T47D (cell line): ENCODE results near the gene TNFRSF11A.
A peak's percentile ranks its signal among the peaks of the same experiment; 100 is the strongest.

Experiments
- DNase-seq, 2 experiments: peaks; one replicate each; pipeline versions ENCODE4 v3.0.0 to v3.0.0-alpha.2; 2011 to 2012; ENCODE audit warnings: low read depth in 1 of 2, low spot score in 1 of 2
- JUND ChIP-seq: IDR thresholded peaks from 2 replicates; pipeline ENCODE4 v1.6.1; 2012; ENCODE audit warnings: low read depth
- in situ Hi-C: cut with HindIII; loops from 2 replicates; pipeline ENCODE4 v1.10.0; 2016; ENCODE audit warnings: low sequenced_read_pairs, low pct_unique_long_range_greater_than_20kb

TNFRSF11A gene

DNA sequence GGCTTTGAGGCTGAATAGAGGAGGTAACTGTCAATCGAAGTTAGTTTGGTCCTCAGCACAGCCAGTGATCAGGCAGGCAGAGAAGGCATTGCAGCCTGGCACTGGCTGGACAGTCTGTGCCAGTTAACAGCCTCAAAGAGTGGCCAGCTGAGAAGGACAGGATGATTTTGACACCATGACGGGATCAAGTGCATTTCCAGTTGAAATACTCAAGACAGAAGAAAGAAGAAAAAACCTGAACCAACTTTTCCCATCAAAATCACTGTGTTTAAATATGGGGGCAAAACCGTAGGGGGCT, 101.0 kb downstream of the TNFRSF11A start:
- in situ Hi-C loops, result no loop called here
- no peak for DNase-seq
- no peak for TF ChIP-seq JUND

DNA sequence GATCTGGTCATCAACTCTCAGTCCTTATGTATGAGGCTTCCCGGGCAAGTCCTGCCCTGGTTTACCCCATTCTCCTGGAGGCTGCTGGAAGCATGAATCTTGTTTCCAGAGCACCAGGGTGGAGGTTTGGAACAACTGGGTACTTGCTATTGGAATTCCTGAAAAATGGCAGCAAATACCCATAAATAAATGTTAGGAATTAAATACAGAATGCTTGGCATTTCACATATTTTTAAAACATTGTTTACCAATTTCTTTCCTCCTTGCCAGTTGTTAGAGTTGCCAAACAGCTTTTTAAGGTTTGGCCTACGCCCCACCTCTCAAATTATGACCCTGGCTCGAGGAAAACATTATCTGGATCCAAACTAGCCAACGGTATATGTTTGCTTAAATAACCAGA, 107.1 kb downstream of the TNFRSF11A start:
- in situ Hi-C loops, result no loop called here
- DNase-seq, result no peak
- TF ChIP-seq JUND, result no peak

DNA sequence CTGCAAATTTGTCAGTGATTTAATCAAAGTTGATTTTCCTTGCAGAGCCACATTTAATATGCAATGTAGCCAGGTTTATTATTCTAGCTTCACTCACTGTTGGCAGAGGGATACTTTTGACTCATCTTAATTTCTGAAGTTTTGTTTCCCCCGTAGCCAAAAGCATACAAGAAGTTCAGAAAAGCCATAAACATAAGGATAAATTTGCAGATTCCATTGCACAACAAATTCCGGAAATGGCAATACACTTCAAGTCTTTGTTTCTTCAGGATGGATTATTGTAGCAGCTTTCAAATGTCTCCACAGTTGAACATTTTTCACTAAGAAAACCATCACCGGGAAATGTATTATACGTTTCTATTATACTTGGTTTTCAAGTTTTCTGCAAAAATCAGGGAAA, 109.7 kb downstream of the TNFRSF11A start:
- DNase-seq, result no peak
- no peak for TF ChIP-seq JUND
- in situ Hi-C loops, result no loop called here

DNA sequence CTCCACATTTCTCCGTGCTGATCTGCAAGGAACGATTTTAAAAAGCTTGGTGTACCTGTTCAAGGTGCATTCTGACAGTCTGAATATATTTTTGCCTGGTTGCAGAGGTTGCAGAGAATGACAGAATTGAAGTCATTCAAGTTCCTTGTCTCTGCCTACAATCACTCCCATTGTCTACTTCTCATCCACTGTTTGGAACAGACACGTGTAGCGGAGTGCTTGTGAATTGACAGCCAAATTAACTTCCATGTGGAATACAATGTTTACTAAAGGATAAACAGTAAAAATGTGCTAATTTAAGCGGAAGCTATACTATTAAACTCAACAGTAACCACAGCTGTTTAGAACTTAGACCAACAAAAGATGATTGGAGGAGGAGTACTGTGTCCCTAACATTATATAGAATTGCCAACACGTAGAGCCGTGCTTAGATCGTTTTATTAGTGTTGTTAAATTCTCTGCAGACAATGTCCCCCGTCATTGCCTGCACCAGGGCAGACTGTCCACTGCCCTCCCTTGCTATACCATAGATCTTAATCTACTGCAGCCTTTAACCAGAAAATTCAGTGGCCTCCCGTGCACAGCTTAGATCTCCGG, 110.4 kb downstream of the TNFRSF11A start:
- in situ Hi-C loops, result no loop called here
- no peak for TF ChIP-seq JUND
- DNase-seq, result peak in 1 of 2 experiments; percentile 36

DNA sequence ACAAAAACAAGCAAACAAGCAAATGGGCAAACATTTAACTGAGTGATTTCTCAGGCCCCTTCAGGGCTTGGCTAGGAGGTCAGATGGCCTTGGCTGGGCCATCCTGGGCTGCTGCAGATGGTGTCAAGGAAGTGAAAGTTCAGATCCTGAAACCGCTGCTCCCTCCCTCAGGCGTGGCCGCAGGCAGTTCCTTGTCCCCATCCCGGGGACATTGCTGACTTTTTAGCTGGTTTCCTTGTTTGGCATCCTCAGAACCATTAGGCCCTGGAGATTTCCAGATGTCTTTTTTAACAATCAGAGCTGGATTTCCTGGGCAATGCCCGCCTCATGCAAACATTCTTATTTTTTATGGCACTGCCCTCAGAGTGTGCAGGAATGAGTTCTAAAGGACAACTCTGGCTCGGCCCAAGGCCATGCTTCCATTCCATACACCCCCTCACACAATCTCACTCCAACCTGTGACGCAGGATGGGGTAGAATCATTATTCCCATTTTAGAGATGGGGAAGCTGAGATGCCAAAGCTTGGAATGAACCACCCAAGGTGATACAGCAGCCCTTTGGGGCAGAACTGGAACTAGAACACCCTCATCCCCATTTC, 111.6 kb downstream of the TNFRSF11A start:
- in situ Hi-C loops, result no loop called here
- TF ChIP-seq JUND, result no peak
- DNase-seq, result peak in 1 of 2 experiments; percentile 23

DNA sequence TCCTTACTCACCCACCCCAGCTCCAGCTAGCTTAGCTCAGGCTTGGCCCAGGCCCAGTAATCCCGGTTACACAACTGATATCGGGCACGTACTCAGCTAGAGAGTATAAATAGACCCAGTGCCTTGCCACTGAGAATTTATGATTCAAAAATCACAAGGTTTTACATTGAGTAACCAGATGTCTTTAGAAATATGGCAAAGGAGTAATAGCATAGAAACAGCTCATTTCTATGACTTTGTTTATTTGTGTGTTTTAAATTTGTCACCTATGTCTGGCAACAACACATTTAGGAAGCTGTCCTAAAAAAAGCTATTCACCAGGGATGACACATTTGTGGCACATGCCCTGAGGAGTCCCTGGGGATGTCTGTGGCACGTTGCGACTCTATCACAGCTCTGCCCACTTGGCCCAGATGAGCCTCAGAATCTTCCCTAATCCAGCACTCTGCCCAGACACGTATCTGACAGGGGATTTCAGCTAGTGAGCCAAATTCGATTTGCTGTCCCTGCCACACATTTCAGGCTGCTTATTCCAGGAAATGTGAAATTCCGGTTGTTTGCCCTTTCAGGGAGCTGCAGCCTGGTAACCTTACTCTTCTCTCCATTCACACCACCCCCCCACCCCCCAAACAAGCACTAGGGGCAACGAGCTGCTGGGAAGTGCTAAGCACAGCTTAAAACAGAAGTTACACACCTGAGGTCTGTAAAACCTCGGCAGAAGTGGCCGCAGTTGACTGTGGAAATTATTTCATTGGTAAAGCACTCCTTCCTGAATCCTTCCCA, 112.3 kb downstream of the TNFRSF11A start:
- no peak for DNase-seq
- TF ChIP-seq JUND, result no peak
- in situ Hi-C loops, result no loop called here

DNA sequence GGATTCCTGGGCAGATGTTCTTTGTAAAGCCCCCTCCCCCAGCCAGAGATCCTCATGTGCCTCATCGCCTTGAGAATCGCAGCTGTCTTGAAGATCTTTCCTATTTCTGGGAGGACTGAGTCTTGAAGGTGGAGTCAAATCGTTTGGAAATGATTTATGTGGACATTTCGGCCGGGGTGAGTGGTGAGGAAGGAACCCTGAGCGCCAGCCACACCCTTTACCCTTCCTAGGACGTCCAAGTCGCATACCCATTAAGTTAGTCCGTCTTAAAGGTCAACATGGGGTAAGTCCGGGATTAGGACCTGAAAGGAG, 112.9 kb downstream of the TNFRSF11A start:
- TF ChIP-seq JUND, result no peak
- no peak for DNase-seq
- in situ Hi-C loops, result no loop called here

DNA sequence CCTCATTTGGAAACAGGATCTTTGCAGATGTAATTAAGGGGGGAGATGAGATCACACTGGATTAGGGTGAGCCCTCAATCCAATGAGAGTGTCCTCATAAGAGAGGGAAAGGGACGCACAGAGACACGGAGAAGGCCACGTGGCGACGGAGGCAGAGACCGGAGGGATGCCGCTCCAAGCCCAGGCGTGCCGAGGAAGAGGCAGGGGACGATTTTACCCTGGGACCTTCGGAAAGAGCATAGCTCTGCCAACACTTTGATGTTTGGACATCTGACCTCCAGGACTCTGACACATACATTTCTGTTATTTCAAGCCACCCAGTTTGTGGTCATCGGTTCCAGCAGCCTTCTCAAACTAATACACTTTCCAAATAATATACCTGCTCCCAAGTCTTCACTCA, 113.3 kb downstream of the TNFRSF11A start:
- no peak for TF ChIP-seq JUND
- in situ Hi-C loops, result no loop called here
- no peak for DNase-seq

DNA sequence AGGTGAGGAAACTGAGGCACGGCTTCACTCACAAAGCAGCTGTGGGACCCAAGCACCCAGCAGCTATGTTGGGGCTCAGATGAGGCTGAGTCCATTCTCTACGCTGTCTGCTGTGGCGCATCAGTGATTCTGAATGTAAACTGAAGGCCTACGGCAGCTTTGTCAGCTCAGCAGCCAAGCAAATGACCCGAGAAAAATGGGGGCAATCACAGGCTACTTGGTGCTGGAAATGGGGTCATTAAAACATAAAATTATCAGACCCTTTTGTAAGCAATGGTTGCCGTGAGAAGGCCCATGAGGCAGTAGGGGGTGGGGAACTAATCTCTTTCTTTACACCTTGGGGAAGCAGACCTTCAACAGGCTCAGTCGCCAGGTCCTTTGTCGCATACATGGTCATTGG, 113.8 kb downstream of the TNFRSF11A start:
- TF ChIP-seq JUND, result no peak
- in situ Hi-C loops, result no loop called here
- DNase-seq, result no peak
